ENCODE results near the gene SULF2.

GRCh38 chr20:47754946-47755652, 30.2 kb downstream of the SULF2 start:
- TF ChIP-seq EP300 (IDR thresholded peaks at IDR 0.05; ENCODE audit: borderline replicate concordance): no peak
- TF ChIP-seq TEAD4 (IDR thresholded peaks at IDR 0.05): no peak
- TF ChIP-seq MAX (IDR thresholded peaks at IDR 0.05): no peak
- TF ChIP-seq NFIC (IDR thresholded peaks at IDR 0.05): no peak
- TF ChIP-seq YY1 (IDR thresholded peaks at IDR 0.05; ENCODE audit: low read depth): no peak
- TF ChIP-seq TCF12 (IDR thresholded peaks at IDR 0.05; ENCODE audit: low read depth): no peak
- no peak for TF ChIP-seq CEBPB (IDR thresholded peaks at IDR 0.05)
- no peak for TF ChIP-seq RAD21 (IDR thresholded peaks at IDR 0.05; ENCODE audit: low read depth)
- TF ChIP-seq TAF1 (IDR thresholded peaks at IDR 0.05; ENCODE audit: low read depth): no peak
- no peak for TF ChIP-seq REST (IDR thresholded peaks at IDR 0.05; ENCODE audit: low read depth)
- TF ChIP-seq FOXM1 (IDR thresholded peaks at IDR 0.05; ENCODE audit: borderline replicate concordance, low read depth): no peak
- TF ChIP-seq EGR1 (IDR thresholded peaks at IDR 0.05): no peak
